ENCODE measurements around the gene FH. TPM values are rescaled to one million over a fixed set of nuclear protein-coding genes. Genes with fewer than 3 reads are reported as not detected.

FH gene
- total and polyA plus RNA-seq, 2 experiments from 2014 or later, result 56.2 to 69.8 TPM

GRCh38 chr1:241551759-241552638, 32.4 kb upstream of the FH start:
- Histone ChIP-seq H3K9me2 (ENCODE audit: insufficient read depth) (no peaks in the 10 kb centered on the region), H3K4me3 (no peak overlapping the region), H3K4me2 (no peak overlapping the region), H3F3A (replicated peaks; ENCODE audit: low read depth) (no peaks in the 10 kb centered on the region), H4K20me1 (replicated peaks; ENCODE audit: insufficient read depth) (no peaks in the 10 kb centered on the region), H3K27ac (ENCODE audit: low read depth) (no peak overlapping the region), H3K4me1 (ENCODE audit: insufficient read depth) (0 out of 2 replicates have a peak, but pooled peaks cover 2% of the 10 kb centered on the region), H2AFZ (peak overlapping the region; percentile 43; the same call in 1 of the 2 replicates), H3K27me3 (ENCODE audit: insufficient read depth) (no peaks in the 10 kb centered on the region), H3K79me2 (replicated peaks; ENCODE audit: insufficient read depth) (no peaks in the 10 kb centered on the region), H3K36me3 (ENCODE audit: insufficient read depth) (no peaks in the 10 kb centered on the region)
- Mint-ChIP-seq H3K27me3 (ENCODE audit: insufficient read depth, low read depth, poor library complexity) (peaks cover 2% of the 10 kb centered on the region), H3K4me3 (no peak overlapping the region), H3K4me1 (no peaks in the 10 kb centered on the region), H3K9me3 (no peaks in the 10 kb centered on the region), H3K36me3 (ENCODE audit: low read depth) (no peaks in the 10 kb centered on the region), H3K27ac (no peak overlapping the region)
- no peak for DNase-seq (ENCODE audit: low spot score)
- TF ChIP-seq EZH2 (IDR thresholded peaks at IDR 0.05; ENCODE audit: low read depth, unreplicated experiment) (no peak), POLR2AphosphoS5 (IDR thresholded peaks at IDR 0.05; ENCODE audit: low read depth) (no peak), ZNF462 (CRISPR knock-in tag; IDR thresholded peaks at IDR 0.05) (no peak), NANOG (IDR thresholded peaks at IDR 0.05; ENCODE audit: borderline replicate concordance) (no peak), ZNF331 (CRISPR knock-in tag; IDR thresholded peaks at IDR 0.05; ENCODE audit: low read depth) (no peak), CREB1 (CRISPR knock-in tag; IDR thresholded peaks at IDR 0.05; ENCODE audit: low read depth) (no peak), STAT1 (IDR thresholded peaks at IDR 0.05; ENCODE audit: unreplicated experiment) (no peak), ETS1 (IDR thresholded peaks at IDR 0.05) (no peak), ZNF114 (CRISPR knock-in tag; IDR thresholded peaks at IDR 0.05) (no peak), EZH2phosphoT487 (IDR thresholded peaks at IDR 0.05; ENCODE audit: unreplicated experiment) (no peak), CTCF (conservative IDR thresholded peaks at IDR 0.05; ENCODE audit: low read depth in 2 of 2) (no peak), JUNB (IDR thresholded peaks at IDR 0.05; ENCODE audit: unreplicated experiment) (no peak)
- TF ChIP-seq, protein P1, sequence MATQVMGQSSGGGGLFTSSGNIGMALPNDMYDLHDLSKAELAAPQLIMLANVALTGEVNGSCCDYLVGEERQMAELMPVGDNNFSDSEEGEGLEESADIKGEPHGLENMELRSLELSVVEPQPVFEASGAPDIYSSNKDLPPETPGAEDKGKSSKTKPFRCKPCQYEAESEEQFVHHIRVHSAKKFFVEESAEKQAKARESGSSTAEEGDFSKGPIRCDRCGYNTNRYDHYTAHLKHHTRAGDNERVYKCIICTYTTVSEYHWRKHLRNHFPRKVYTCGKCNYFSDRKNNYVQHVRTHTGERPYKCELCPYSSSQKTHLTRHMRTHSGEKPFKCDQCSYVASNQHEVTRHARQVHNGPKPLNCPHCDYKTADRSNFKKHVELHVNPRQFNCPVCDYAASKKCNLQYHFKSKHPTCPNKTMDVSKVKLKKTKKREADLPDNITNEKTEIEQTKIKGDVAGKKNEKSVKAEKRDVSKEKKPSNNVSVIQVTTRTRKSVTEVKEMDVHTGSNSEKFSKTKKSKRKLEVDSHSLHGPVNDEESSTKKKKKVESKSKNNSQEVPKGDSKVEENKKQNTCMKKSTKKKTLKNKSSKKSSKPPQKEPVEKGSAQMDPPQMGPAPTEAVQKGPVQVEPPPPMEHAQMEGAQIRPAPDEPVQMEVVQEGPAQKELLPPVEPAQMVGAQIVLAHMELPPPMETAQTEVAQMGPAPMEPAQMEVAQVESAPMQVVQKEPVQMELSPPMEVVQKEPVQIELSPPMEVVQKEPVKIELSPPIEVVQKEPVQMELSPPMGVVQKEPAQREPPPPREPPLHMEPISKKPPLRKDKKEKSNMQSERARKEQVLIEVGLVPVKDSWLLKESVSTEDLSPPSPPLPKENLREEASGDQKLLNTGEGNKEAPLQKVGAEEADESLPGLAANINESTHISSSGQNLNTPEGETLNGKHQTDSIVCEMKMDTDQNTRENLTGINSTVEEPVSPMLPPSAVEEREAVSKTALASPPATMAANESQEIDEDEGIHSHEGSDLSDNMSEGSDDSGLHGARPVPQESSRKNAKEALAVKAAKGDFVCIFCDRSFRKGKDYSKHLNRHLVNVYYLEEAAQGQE (IDR thresholded peaks at IDR 0.05; ENCODE audit: unreplicated experiment), result no peak
- no peak for ATAC-seq
